Gastroesophageal sphincter (tissue), 4 donors: ENCODE data around the gene ATXN2. TPM values are rescaled to one million over a fixed set of nuclear protein-coding genes. Genes with fewer than 3 reads are reported as not detected.

ENCODE experiments used
- ATAC-seq: fragments of 150-250 bp; one replicate; pipeline ENCODE4 v1.9.1; 2016; ENCODE audit warnings: mild to moderate bottlenecking, moderate library complexity
- H3K27ac ChIP-seq, 4 donors: fragments of 200-600 bp; sonication (generic) in 3 of 4; 1 replicate in 3 of 4; 2 replicates in 1 of 4; pipeline ENCODE4 v1.5.1; 2016 to 2019
- H3K27me3 ChIP-seq: fragments of 200-600 bp; sonication (generic); one replicate; pipeline ENCODE4 v1.5.1; 2019
- H3K36me3 ChIP-seq, 2 donors: fragments of 200-600 bp; sonication (generic); one replicate each; pipeline ENCODE4 v1.5.1; 2019; ENCODE audit warnings: control low read depth in 1 of 2
- H3K4me1 ChIP-seq, 3 donors: fragments of 200-600 bp; sonication (generic); 1 replicate in 2 of 3; 2 replicates in 1 of 3; pipeline ENCODE4 v1.5.1; 2016 to 2019; ENCODE audit warnings: control low read depth in 2 of 3
- H3K4me3 ChIP-seq, 2 donors: fragments of 200-600 bp; sonication (generic); one replicate each; pipeline ENCODE4 v1.5.1; 2019; ENCODE audit warnings: mild to moderate bottlenecking in 1 of 2, moderate library complexity in 1 of 2
- H3K9me3 ChIP-seq, 3 donors: fragments of 200-600 bp; sonication (generic); one replicate each; pipeline ENCODE4 v1.5.1; 2017 to 2019; ENCODE audit warnings: control low read depth in 2 of 3
- CTCF ChIP-seq, 4 experiments: fragments of 200-600 bp in 2 of 4; fragments of 450-650 bp in 2 of 4; sonication (generic) in 1 of 4; IDR thresholded peaks; one replicate each; pipeline ENCODE4 v1.5.1; 2017 to 2019; ENCODE audit warnings: antibody characterized with exemption in 4 of 4, mild to moderate bottlenecking in 2 of 4, moderate library complexity in 2 of 4
- EP300 ChIP-seq: sonication (generic); formaldehyde crosslinking; IDR thresholded peaks from one replicate; pipeline ENCODE4 v1.6.1; 2017; ENCODE audit warnings: antibody characterized with exemption, mild to moderate bottlenecking
- POLR2A ChIP-seq, 2 donors: fragments of 450-650 bp; IDR thresholded peaks; one replicate each; pipeline ENCODE4 v1.6.1; 2017; ENCODE audit warnings: antibody characterized with exemption in 2 of 2, mild to moderate bottlenecking in 2 of 2, moderate library complexity in 1 of 2
- POLR2AphosphoS5 ChIP-seq: sonication (generic); formaldehyde crosslinking; IDR thresholded peaks from one replicate; pipeline ENCODE4 v1.6.1; 2017; ENCODE audit warnings: antibody characterized with exemption
- WGBS, 2 donors: methylation state at CpG; one replicate each; pipeline ENCODE4 v1.1.5; 2018; ENCODE audit warnings: low coverage in 1 of 2; 5-methylcytosine and 5-hydroxymethylcytosine counted together
- total RNA-seq, 4 donors: library from RNA; depleted of rRNA; stranded (reverse); fragments of >200 nt; gene quantifications; one replicate each; pipeline ENCODE4 v1.1.0, GENCODE V29; 2016

The ATXN2 gene
- total RNA-seq, 4 donors from 2014 or later: 40.9 to 93.4 (median 50.1) TPM

DNA sequence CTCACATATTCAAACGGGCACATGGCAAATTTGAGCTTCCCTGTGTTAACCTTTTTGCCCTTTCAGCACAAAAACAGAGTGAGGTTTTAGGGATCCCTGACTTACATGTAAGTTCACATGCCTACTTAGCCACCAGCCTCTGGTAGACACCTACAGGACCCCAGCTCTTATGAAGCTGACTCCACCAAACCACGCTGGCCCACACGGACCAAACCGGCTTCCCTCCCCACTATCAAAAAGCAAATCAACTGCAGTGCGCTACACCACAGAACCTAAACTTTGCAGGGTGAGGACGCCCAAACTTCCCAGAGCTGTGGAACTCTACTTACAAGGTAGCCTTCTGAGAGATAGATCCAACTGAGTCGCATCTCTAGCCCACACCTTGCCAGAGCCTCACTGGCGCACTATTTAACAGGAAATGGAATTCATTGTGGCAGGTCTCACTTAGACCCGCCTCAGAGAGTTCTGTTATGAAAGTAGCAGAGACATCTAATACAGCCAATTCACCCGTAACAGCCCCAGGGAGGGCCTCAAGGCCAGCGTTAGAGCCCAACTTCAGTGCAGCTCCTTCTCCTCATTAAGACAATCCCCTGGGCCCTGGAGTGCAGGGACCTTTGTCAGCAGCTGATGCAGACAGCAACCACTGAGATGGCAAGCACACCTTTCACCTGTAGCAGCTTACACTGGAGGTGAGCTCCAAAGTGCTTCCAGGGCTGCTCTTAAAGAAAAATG, 144.2 kb downstream of the ATXN2 start:
- no peak for ATAC-seq
- TF ChIP-seq POLR2AphosphoS5: no peak
- Histone ChIP-seq H3K4me3 (no peak overlapping the region), H3K27me3 (no peaks in the 10 kb centered on the region), H3K27ac (no peak overlapping the region), H3K4me1 (peaks cover 0 to 36% (median 4%) of the 10 kb centered on the region in 3 donors), H3K36me3 (peaks cover 0 to 90% of the 10 kb centered on the region in 2 donors), H3K9me3 (no peaks in the 10 kb centered on the region)
- 78 to 87% methylated on average over 4 of the region's 11 CpGs for WGBS, 2 donors

DNA sequence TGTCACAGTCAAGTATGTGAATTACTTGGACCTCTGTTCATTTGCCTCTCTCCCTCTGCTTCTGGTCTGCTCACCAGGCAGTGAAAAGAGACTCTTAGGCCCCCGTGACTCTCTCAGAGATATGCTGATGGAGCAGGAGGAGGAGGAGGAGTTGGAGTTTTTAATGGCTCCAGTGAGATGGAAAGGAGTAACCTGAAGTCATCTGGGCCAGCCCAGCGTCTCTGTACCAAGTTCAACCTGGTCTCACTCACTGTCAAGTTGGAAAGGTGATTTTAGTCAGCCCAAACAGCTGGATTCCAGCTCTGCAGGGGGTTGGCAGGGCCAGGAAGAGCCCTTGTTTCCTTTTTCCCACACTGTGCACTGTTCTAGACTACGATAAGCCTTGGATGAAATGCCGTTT, 144.8 kb downstream of the ATXN2 start:
- peaks cover 0 to 90% of the 10 kb centered on the region in 2 donors for H3K36me3 ChIP-seq
- H3K27me3 ChIP-seq: no peaks in the 10 kb centered on the region
- no peaks in the 10 kb centered on the region for H3K9me3 ChIP-seq
- no peak overlapping the region for H3K4me3 ChIP-seq
- peaks cover 0 to 40% (median 4%) of the 10 kb centered on the region in 3 donors for H3K4me1 ChIP-seq
- TF ChIP-seq POLR2AphosphoS5 (no peak), POLR2A (IDR thresholded peaks at IDR 0.05) (no peak), EP300 (no peak), CTCF (IDR thresholded peaks at IDR 0.05) (no peak)
- ATAC-seq: no peak
- 64 to 83% methylated on average over 2 of the region's 4 CpGs for WGBS, 2 donors
- no peak overlapping the region for H3K27ac ChIP-seq

GRCh38 chr12:111453071-111453989, 145.8 kb downstream of the ATXN2 start:
- no peaks in the 10 kb centered on the region for H3K9me3 ChIP-seq
- no peak overlapping the region for H3K27ac ChIP-seq
- WGBS, 2 donors: 79 to 100% methylated on average over 2 to 3 of the region's 25 CpGs
- ATAC-seq: no peak
- TF ChIP-seq POLR2AphosphoS5 (no peak), POLR2A (IDR thresholded peaks at IDR 0.05) (no peak), CTCF (IDR thresholded peaks at IDR 0.05) (no peak), EP300 (no peak)
- peaks cover 0 to 40% (median 0%) of the 10 kb centered on the region in 3 donors for H3K4me1 ChIP-seq
- H3K36me3 ChIP-seq: peaks cover 0 to 93% of the 10 kb centered on the region in 2 donors
- no peaks in the 10 kb centered on the region for H3K27me3 ChIP-seq
- no peak overlapping the region for H3K4me3 ChIP-seq

DNA sequence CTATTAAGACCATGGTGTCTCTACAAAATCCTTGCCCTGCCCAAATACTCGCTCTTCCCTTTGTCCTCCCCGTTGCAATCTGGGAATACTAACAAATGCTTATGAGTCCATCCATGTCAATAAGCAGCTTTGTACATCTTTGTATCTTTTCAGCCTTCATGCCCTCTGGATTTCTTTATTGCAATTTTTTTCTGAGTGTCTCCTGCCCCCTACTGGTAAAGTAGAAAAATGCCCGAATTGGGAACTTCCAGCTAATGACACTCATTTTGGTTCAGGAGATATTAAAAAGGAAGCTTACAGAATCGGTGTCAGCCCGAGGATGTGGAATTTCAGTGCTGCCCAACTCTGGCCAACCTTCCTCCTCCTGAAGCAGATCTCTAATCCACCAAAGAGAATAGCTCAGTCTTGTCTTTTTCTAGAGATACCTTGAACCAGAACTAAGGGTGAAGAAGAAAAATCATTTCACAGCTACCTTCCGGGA, 147.4 kb downstream of the ATXN2 start:
- H3K9me3 ChIP-seq: no peaks in the 10 kb centered on the region
- H3K4me1 ChIP-seq: peaks cover 0 to 53% (median 0%) of the 10 kb centered on the region in 3 donors
- H3K27me3 ChIP-seq: no peaks in the 10 kb centered on the region
- no peak overlapping the region for H3K4me3 ChIP-seq
- peak; percentile 19 for ATAC-seq
- 26 to 27% methylated on average over 6 of the region's 6 CpGs for WGBS, 2 donors
- no peak overlapping the region for H3K27ac ChIP-seq
- TF ChIP-seq POLR2AphosphoS5 (no peak), CTCF (IDR thresholded peaks at IDR 0.05) (peak in 3 of 4 experiments; percentile 73 to 87 (median 82))
- H3K36me3 ChIP-seq: peaks cover 0 to 95% of the 10 kb centered on the region in 2 donors

GRCh38 chr12:111451232-111451631, 147.9 kb downstream of the ATXN2 start:
- peaks cover 0 to 94% of the 10 kb centered on the region in 2 donors for H3K36me3 ChIP-seq
- 79 to 100% methylated on average over 1 of the region's 1 CpG for WGBS, 2 donors
- no peaks in the 10 kb centered on the region for H3K9me3 ChIP-seq
- H3K4me1 ChIP-seq: peaks cover 0 to 58% (median 0%) of the 10 kb centered on the region in 3 donors
- TF ChIP-seq POLR2AphosphoS5: no peak
- no peak for TF ChIP-seq EP300
- TF ChIP-seq CTCF (IDR thresholded peaks at IDR 0.05): no peak
- no peak for TF ChIP-seq POLR2A (IDR thresholded peaks at IDR 0.05)
- H3K27ac ChIP-seq: peak overlapping the region in 1 of 4 donors; percentile 31
- H3K27me3 ChIP-seq: no peaks in the 10 kb centered on the region
- H3K4me3 ChIP-seq: no peak overlapping the region
- ATAC-seq: no peak
